K562 (cell line): ENCODE results near the gene ABCA4. TPM values are rescaled to one million over a fixed set of nuclear protein-coding genes. Genes with fewer than 3 reads are reported as not detected.

Experiments used
- ATAC-seq: fragments of 200-7000 bp; cut with Tn5 transposase; 3 replicates; pipeline ENCODE4 v1.9.1; 2020; ENCODE audit warnings: moderate library complexity
- BruUV-seq: library from RNA; stranded (reverse); fragments of 400-500 nt; replicated peaks from 2 replicates; lab custom pipeline; 2021; lab: Mats Ljungman, UMichigan
- CTCF ChIA-PET: fragments of 300-600 bp; formaldehyde crosslinking; extraction: SDS; loops from one replicate; lab custom pipeline; 2021; ENCODE audit warnings: low intra/inter-chr PET ratio; lab: Yijun Ruan, JAX
- POLR2A ChIA-PET: fragments of 300-600, 350-650 bp; sonication (Branson Sonifier 250); formaldehyde crosslinking; extraction: SDS; loops from one replicate; lab custom pipeline; 2021; ENCODE audit warnings: antibody characterized with exemption, inconsistent platforms; lab: Yijun Ruan, JAX
- DNase-seq, 4 experiments: peaks; one replicate each; pipeline versions ENCODE4 v3.0.0 to v3.0.0-alpha.2; 2011 to 2018; ENCODE audit warnings: low spot score in 3 of 4, mixed read lengths in 3 of 4; ENCODE audit errors: extremely low read depth in 1 of 4
- FAIRE-seq: peaks from 2 replicates; lab custom pipeline; 2011; peaks lifted over from hg19 to GRCh38; lab: Jason Lieb, UNC
- H2AFZ ChIP-seq: 2 replicates; pipeline ENCODE4 v1.6.0; 2011; ENCODE audit warnings: low read depth, low read length, control low read depth, inconsistent platforms
- H3K27ac ChIP-seq: fragments of 200-600 bp; 3 replicates; pipeline ENCODE4 v1.8.0; 2011; ENCODE audit warnings: low read depth, mild to moderate bottlenecking, control low read depth, inconsistent platforms, low read length, moderate library complexity, mixed read lengths; ENCODE audit errors: extremely low read depth
- H3K27me3 ChIP-seq, 2 experiments: fragments of 300-600 bp in 1 of 2; 2 replicates in 1 of 2; 3 replicates in 1 of 2; pipeline versions ENCODE4 v1.6.0 to v1.8.0; 2011; ENCODE audit warnings: inconsistent platforms in 2 of 2, low read length in 2 of 2, mild to moderate bottlenecking in 1 of 2, mixed read lengths in 1 of 2, moderate library complexity in 1 of 2; ENCODE audit not compliant: control insufficient read depth in 2 of 2, insufficient read depth in 2 of 2
- H3K36me3 ChIP-seq: fragments of 300-600 bp; 3 replicates; pipeline ENCODE4 v1.8.0; 2011; ENCODE audit warnings: mild to moderate bottlenecking, low read length, inconsistent platforms; ENCODE audit not compliant: control insufficient read depth, insufficient read depth
- H3K4me1 ChIP-seq, 2 experiments: fragments of 200-600 bp in 1 of 2; replicated peaks in 1 of 2; 2 replicates in 1 of 2; 3 replicates in 1 of 2; pipeline versions ENCODE4 v1.5.1 to v1.8.0; 2011; ENCODE audit warnings: inconsistent platforms in 2 of 2, low read length in 2 of 2, mild to moderate bottlenecking in 1 of 2, mixed read lengths in 1 of 2, moderate library complexity in 1 of 2; ENCODE audit not compliant: control insufficient read depth in 2 of 2, insufficient read depth in 2 of 2
- H3K4me2 ChIP-seq: 2 replicates; pipeline ENCODE4 v1.6.1; 2011; ENCODE audit warnings: low read length, control low read depth, inconsistent platforms, mixed read lengths; ENCODE audit not compliant: insufficient read depth
- H3K4me3 ChIP-seq: fragments of 200-600 bp; sonication (generic), shearing (Covaris generic); 2 replicates; pipeline ENCODE4 v1.5.1; 2016; ENCODE audit warnings: control low read depth, inconsistent platforms
- H3K79me2 ChIP-seq: fragments of 200-600 bp; 3 replicates; pipeline ENCODE4 v1.8.0; 2011; ENCODE audit warnings: low read length, inconsistent platforms; ENCODE audit not compliant: control insufficient read depth, insufficient read depth
- H3K9ac ChIP-seq, 2 experiments: 2 replicates each; pipeline versions ENCODE4 v1.6.0 to v1.6.1; 2011; ENCODE audit warnings: low read depth in 2 of 2, low read length in 2 of 2, control low read depth in 1 of 2, inconsistent platforms in 1 of 2, mild to moderate bottlenecking in 1 of 2, mixed read lengths in 1 of 2; ENCODE audit not compliant: insufficient read depth in 1 of 2
- H3K9me1 ChIP-seq: one replicate; pipeline ENCODE4 v1.6.0; 2011; ENCODE audit warnings: inconsistent platforms, mild to moderate bottlenecking, low read length, moderate library complexity; ENCODE audit not compliant: control insufficient read depth, insufficient read depth
- H3K9me3 ChIP-seq: replicated peaks from 2 replicates; pipeline ENCODE4 v1.5.1; 2011; ENCODE audit warnings: low read depth, low read length, inconsistent platforms; ENCODE audit not compliant: control insufficient read depth, insufficient read depth
- H4K20me1 ChIP-seq: replicated peaks from 2 replicates; pipeline ENCODE4 v1.6.1; 2011; ENCODE audit warnings: low read length, inconsistent platforms, mixed read lengths; ENCODE audit not compliant: control insufficient read depth, insufficient read depth
- BCLAF1 ChIP-seq, 2 experiments: fragments of 450-650 bp in 1 of 2; IDR thresholded peaks; 2 replicates each; pipeline ENCODE4 v1.6.1; 2011 to 2017; ENCODE audit warnings: low read depth in 2 of 2, antibody characterized with exemption in 1 of 2, borderline replicate concordance in 1 of 2, low read length in 1 of 2, mild to moderate bottlenecking in 1 of 2, mixed read lengths in 1 of 2; ENCODE audit not compliant: control insufficient read depth in 1 of 2
- CREM ChIP-seq: IDR thresholded peaks from 2 replicates; pipeline ENCODE4 v1.6.1; 2014; ENCODE audit warnings: antibody characterized with exemption, low read depth
- E2F6 ChIP-seq, 2 experiments: IDR thresholded peaks; 2 replicates each; pipeline ENCODE4 v1.6.1; 2011; ENCODE audit warnings: borderline replicate concordance in 1 of 2, control low read depth in 1 of 2, low read depth in 1 of 2, low read length in 1 of 2, mild to moderate bottlenecking in 1 of 2, mixed read lengths in 1 of 2, moderate library complexity in 1 of 2; ENCODE audit not compliant: insufficient read depth in 1 of 2, insufficient read length in 1 of 2, poor library complexity in 1 of 2, severe bottlenecking in 1 of 2; ENCODE audit errors: extremely low read depth in 1 of 2
- FIP1L1 ChIP-seq: fragments of 200-400 bp; formaldehyde crosslinking; IDR thresholded peaks from 2 replicates; pipeline ENCODE4 v1.6.1; 2018; ENCODE audit warnings: mild to moderate bottlenecking, low read depth, low read length; ENCODE audit not compliant: poor library complexity, severe bottlenecking
- FOXP1 ChIP-seq: sonication (generic); formaldehyde crosslinking; IDR thresholded peaks from 2 replicates; pipeline ENCODE4 v1.8.0; 2022; ENCODE audit warnings: mild to moderate bottlenecking, missing genetic modification reagents
- MXD1 ChIP-seq: fragments of 250-450 bp; sonication (Bioruptor Pico); IDR thresholded peaks from 2 replicates; pipeline ENCODE4 v1.8.0; 2021; ENCODE audit warnings: borderline replicate concordance, mild to moderate bottlenecking, moderate library complexity; ENCODE audit not compliant: poor library complexity, severe bottlenecking
- SIN3B ChIP-seq: fragments of 450-650 bp; IDR thresholded peaks from 2 replicates; pipeline ENCODE4 v1.6.1; 2017; ENCODE audit warnings: low read depth, mild to moderate bottlenecking, moderate library complexity
- SLC30A9 ChIP-seq: fragments of 250-450 bp; sonication (Bioruptor Pico); IDR thresholded peaks from 2 replicates; pipeline ENCODE4 v1.8.0; 2022; ENCODE audit warnings: mild to moderate bottlenecking, moderate library complexity
- TAF1 ChIP-seq: IDR thresholded peaks from 2 replicates; pipeline ENCODE4 v1.6.1; 2011; ENCODE audit warnings: mild to moderate bottlenecking, low read length, moderate library complexity; ENCODE audit not compliant: insufficient read depth, control insufficient read depth, severe bottlenecking; ENCODE audit errors: extremely low read depth
- ZC3H8 ChIP-seq: fragments of 450-650 bp; IDR thresholded peaks from 2 replicates; pipeline ENCODE4 v1.6.1; 2017
- ZNF143 ChIP-seq: sonication (generic); formaldehyde crosslinking; IDR thresholded peaks from 2 replicates; pipeline ENCODE4 v1.9.0; 2022; ENCODE audit warnings: mild to moderate bottlenecking, missing genetic modification reagents
- ZNF311 ChIP-seq: fragments of 250-450 bp; sonication (Bioruptor Pico); IDR thresholded peaks from 2 replicates; pipeline ENCODE4 v1.4.0; 2020; ENCODE audit warnings: mild to moderate bottlenecking, moderate library complexity
- ZZZ3 ChIP-seq: fragments of 450-650 bp; IDR thresholded peaks from 2 replicates; pipeline ENCODE4 v1.6.1; 2016; ENCODE audit warnings: antibody characterized with exemption, mild to moderate bottlenecking, moderate library complexity
- WGBS: fragments of 100-300 bp; shearing (Covaris generic); methylation state at CpG from one replicate; pipeline ENCODE4 v1.1.6; 2016; ENCODE audit warnings: low coverage, mixed read lengths; ENCODE audit not compliant: insufficient coverage; ENCODE audit errors: missing lambda C conversion rate; 5-methylcytosine and 5-hydroxymethylcytosine counted together
- in situ Hi-C: fragments of 300-500 bp; cut with MboI; formaldehyde crosslinking; loops from 4 replicates; pipeline ENCODE4 v1.15.0; 2018; ENCODE audit warnings: inconsistent platforms, mixed read lengths
- intact Hi-C: fragments of 100-400 bp; cut with micrococcal nuclease; formaldehyde crosslinking; loops from 2 replicates; pipeline ENCODE4 v1.14.2; 2022
- polyA plus RNA-seq, 8 experiments: library from polyadenylated mRNA; depleted of rRNA in 4 of 8; stranded (reverse) in 5 of 8; unstranded in 3 of 8; fragments of >200 nt; fragmentation: Nextera tagmentation in 2 of 8; fragmentation: Illumina TruSeq in 1 of 8; extraction: Ambion mirVana in 2 of 8; extraction: Trizol in 1 of 8; gene quantifications; 2 replicates each; pipeline versions ENCODE4 v1.2.1 to v1.2.3, GENCODE V29; 2011 to 2014; ENCODE audit warnings: inconsistent platforms in 1 of 8, missing spikeins in 1 of 8
- total RNA-seq, 7 experiments: library from RNA; depleted of rRNA in 6 of 7; stranded (reverse); fragments of >200 nt in 6 of 7; fragmentation: Illumina TruSeq in 2 of 7; extraction: Trizol in 2 of 7; gene quantifications; 2 replicates each; pipeline versions ENCODE4 v1.2.1 to v1.2.3, GENCODE V29; 2011 to 2021; ENCODE audit warnings: low replicate concordance in 1 of 7
- TF ChIP-seq, protein P1 (sequence below): fragments of 250-450 bp; sonication (Bioruptor Pico); IDR thresholded peaks from 2 replicates; pipeline ENCODE4 v1.4.0; 2020; ENCODE audit warnings: mild to moderate bottlenecking, moderate library complexity

Gene ABCA4
- total and polyA plus RNA-seq, 9 of the 15 experiments (the other 6 are each of a cell fraction or from before 2014, with no cell fraction given), result 0.01 to 0.04 TPM; not detected in 7

GRCh38 chr1:94106716-94107115, 14.2 kb downstream of the ABCA4 start:
- Histone ChIP-seq H3K9ac (no peak overlapping the region), H3K9me1 (no peaks in the 10 kb centered on the region), H3K36me3 (no peaks in the 10 kb centered on the region), H4K20me1 (peaks cover 7% of the 10 kb centered on the region; the same call in 1 of the 2 replicates), H3K79me2 (no peaks in the 10 kb centered on the region), H3K4me3 (no peak overlapping the region), H3K4me2 (no peak overlapping the region), H3K27me3 (peaks cover 8 to 66% of the 10 kb centered on the region in 2 experiments), H2AFZ (no peak overlapping the region), H3K9me3 (no peaks in the 10 kb centered on the region), H3K27ac (no peak overlapping the region), H3K4me1 (no peaks in the 10 kb centered on the region)
- no peak for FAIRE-seq
- WGBS, result 0% methylated on average over 8 of the region's 8 CpGs
- no peak for DNase-seq
- intact Hi-C loops, result no loop called here
- BruUV-seq, result no TSS peak
- in situ Hi-C loops, result no loop called here
- no peak for TF ChIP-seq ZC3H8
- no peak for TF ChIP-seq ZNF311 (CRISPR knock-in tag)
- no peak for TF ChIP-seq BCLAF1 (IDR thresholded peaks at IDR 0.05; ENCODE audit: borderline replicate concordance in 1 of 2, control insufficient read depth in 1 of 2, low read depth in 2 of 2, low read length in 1 of 2)
- no peak for TF ChIP-seq TAF1
- no peak for TF ChIP-seq FIP1L1
- no peak for TF ChIP-seq E2F6 (IDR thresholded peaks at IDR 0.05; ENCODE audit: borderline replicate concordance in 1 of 2, extremely low read depth in 1 of 2, insufficient read depth in 1 of 2, insufficient read length in 1 of 2, low read depth in 1 of 2, low read length in 1 of 2, poor library complexity in 1 of 2, severe bottlenecking in 1 of 2)
- no peak for TF ChIP-seq MXD1 (CRISPR knock-in tag)
- TF ChIP-seq SLC30A9 (CRISPR knock-in tag), result no peak
- TF ChIP-seq, protein P1, sequence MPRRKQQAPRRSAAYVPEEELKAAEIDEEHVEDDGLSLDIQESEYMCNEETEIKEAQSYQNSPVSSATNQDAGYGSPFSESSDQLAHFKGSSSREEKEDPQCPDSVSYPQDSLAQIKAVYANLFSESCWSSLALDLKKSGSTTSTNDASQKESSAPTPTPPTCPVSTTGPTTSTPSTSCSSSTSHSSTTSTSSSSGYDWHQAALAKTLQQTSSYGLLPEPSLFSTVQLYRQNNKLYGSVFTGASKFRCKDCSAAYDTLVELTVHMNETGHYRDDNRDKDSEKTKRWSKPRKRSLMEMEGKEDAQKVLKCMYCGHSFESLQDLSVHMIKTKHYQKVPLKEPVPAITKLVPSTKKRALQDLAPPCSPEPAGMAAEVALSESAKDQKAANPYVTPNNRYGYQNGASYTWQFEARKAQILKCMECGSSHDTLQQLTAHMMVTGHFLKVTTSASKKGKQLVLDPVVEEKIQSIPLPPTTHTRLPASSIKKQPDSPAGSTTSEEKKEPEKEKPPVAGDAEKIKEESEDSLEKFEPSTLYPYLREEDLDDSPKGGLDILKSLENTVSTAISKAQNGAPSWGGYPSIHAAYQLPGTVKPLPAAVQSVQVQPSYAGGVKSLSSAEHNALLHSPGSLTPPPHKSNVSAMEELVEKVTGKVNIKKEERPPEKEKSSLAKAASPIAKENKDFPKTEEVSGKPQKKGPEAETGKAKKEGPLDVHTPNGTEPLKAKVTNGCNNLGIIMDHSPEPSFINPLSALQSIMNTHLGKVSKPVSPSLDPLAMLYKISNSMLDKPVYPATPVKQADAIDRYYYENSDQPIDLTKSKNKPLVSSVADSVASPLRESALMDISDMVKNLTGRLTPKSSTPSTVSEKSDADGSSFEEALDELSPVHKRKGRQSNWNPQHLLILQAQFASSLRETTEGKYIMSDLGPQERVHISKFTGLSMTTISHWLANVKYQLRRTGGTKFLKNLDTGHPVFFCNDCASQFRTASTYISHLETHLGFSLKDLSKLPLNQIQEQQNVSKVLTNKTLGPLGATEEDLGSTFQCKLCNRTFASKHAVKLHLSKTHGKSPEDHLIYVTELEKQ (CRISPR knock-in tag), result no peak
- TF ChIP-seq ZZZ3, result no peak
- TF ChIP-seq CREM, result no peak
- TF ChIP-seq ZNF143 (CRISPR knock-in tag), result no peak
- no peak for TF ChIP-seq SIN3B
- no peak for TF ChIP-seq FOXP1
- ChIA-PET CTCF (no interaction called here), POLR2A (no interaction called here)
- ATAC-seq, result no peak
